ENCODE data around the gene NLN. TPM values are rescaled to one million over a fixed set of nuclear protein-coding genes. Genes with fewer than 3 reads are reported as not detected.
A peak's percentile ranks its signal among the peaks of the same experiment; 100 is the strongest.

Gene NLN
- total RNA-seq, 4 donors from 2014 or later: 8.7 to 17.5 (median 13.1) TPM

DNA sequence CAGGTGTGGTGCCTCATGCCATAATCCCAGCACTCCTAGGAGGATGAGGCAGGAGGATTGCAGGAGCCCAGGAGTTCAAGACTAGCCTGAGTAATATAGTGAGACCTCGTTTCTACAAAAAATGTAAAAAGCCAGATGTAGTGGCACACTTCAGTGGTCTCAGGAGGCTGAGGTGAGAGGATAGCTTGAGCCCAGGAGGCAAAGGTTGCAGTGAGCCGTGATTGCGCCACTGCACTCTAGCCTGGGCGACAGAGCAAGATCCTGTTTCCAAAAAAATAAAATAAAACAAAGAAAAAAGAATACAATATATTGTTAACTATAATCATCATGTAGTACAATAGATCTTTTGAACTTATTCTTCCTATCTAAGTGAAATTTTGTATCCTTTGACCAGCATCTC, 16.3 kb downstream of the NLN start:
- 78 to 82% methylated on average over 4 of the region's 4 CpGs for WGBS, 2 donors

DNA sequence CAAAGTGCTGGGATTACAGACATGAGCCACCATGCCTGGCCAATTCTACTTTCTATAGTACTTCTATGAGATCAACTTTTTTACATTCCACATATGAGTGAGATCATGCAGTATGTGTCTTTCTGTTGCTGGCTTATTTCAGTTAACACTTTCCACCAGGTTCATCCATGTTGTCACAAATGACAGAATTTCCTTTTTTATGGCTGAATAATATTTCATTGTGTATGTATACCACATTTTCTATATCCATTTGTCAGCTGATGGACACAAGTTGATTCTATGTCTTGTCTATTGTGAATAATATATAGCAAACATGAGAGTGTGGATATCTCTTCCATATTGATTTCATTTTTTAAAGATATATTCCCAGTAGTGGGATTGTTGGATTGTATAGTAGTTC, 17.2 kb downstream of the NLN start:
- Histone ChIP-seq H3K36me3 (no peaks in the 10 kb centered on the region), H3K27me3 (no peaks in the 10 kb centered on the region), H3K27ac (no peak overlapping the region), H3K9me3 (no peaks in the 10 kb centered on the region), H3K4me1 (no peaks in the 10 kb centered on the region), H3K4me3 (replicated peaks in 1 of 3) (no peak overlapping the region)
- intact Hi-C loops (cut with DNase I): no loop called here
- no peak for DNase-seq
- TF ChIP-seq, protein P1, sequence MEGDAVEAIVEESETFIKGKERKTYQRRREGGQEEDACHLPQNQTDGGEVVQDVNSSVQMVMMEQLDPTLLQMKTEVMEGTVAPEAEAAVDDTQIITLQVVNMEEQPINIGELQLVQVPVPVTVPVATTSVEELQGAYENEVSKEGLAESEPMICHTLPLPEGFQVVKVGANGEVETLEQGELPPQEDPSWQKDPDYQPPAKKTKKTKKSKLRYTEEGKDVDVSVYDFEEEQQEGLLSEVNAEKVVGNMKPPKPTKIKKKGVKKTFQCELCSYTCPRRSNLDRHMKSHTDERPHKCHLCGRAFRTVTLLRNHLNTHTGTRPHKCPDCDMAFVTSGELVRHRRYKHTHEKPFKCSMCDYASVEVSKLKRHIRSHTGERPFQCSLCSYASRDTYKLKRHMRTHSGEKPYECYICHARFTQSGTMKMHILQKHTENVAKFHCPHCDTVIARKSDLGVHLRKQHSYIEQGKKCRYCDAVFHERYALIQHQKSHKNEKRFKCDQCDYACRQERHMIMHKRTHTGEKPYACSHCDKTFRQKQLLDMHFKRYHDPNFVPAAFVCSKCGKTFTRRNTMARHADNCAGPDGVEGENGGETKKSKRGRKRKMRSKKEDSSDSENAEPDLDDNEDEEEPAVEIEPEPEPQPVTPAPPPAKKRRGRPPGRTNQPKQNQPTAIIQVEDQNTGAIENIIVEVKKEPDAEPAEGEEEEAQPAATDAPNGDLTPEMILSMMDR (IDR thresholded peaks at IDR 0.05): no peak
- TF ChIP-seq POLR2A (IDR thresholded peaks at IDR 0.05): no peak

More for the DNA sequence above, 16.3 kb downstream of the NLN start:
- no peak overlapping the region for H3K4me3 ChIP-seq (replicated peaks in 1 of 3)
- TF ChIP-seq POLR2A (IDR thresholded peaks at IDR 0.05): no peak
- TF ChIP-seq, protein P1 (IDR thresholded peaks at IDR 0.05): no peak
- H3K9me3 ChIP-seq: no peaks in the 10 kb centered on the region
- no peak for DNase-seq
- H3K36me3 ChIP-seq: no peaks in the 10 kb centered on the region
- no peaks in the 10 kb centered on the region for H3K27me3 ChIP-seq
- no peaks in the 10 kb centered on the region for H3K4me1 ChIP-seq
- H3K27ac ChIP-seq: no peak overlapping the region
- intact Hi-C loops (cut with DNase I): no loop called here

DNA sequence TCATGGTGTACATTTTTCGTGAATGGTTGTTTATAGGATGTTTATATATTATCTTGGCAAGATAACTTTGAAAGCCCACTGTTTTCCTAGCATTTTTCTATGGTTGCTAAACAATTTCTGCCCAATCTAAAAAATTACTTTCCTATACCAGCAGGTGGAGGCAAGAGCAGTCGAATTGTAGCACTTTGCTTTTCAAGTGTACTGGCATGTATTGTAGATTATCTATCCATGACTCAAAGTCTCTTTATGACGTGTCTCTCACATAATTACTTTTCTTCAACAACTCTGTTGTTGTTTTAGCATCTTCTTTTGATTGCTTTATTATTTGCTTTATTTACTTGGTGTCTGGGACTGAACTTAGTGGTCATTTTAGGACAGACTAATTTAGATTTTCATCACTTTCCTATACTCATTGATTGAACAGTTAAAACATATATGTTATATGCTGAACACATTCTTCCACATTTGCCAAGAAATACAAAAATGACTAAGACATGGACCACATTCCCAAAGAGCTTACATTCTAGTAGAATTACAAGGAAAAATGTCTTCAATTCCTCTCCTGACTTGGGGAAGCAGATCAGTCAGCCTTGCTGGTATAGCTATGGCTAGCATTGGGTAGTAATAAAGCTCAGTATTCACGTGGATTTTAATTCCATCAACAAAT, 20.7 kb downstream of the NLN start:
- no peaks in the 10 kb centered on the region for H3K36me3 ChIP-seq
- DNase-seq: no peak
- 31 to 36% methylated on average over 4 of the region's 4 CpGs for WGBS, 2 donors
- H3K27me3 ChIP-seq: no peaks in the 10 kb centered on the region
- no peaks in the 10 kb centered on the region for H3K9me3 ChIP-seq
- H3K27ac ChIP-seq: no peak overlapping the region
- H3K4me3 ChIP-seq (replicated peaks in 1 of 3): no peak overlapping the region
- TF ChIP-seq POLR2A (IDR thresholded peaks at IDR 0.05): no peak
- TF ChIP-seq, protein P1 (IDR thresholded peaks at IDR 0.05): peak; percentile 25 to 75 (median 48)
- H3K4me1 ChIP-seq: peaks cover 0 to 4% of the 10 kb centered on the region in 2 donors
- intact Hi-C loops (cut with DNase I): no loop called here

DNA sequence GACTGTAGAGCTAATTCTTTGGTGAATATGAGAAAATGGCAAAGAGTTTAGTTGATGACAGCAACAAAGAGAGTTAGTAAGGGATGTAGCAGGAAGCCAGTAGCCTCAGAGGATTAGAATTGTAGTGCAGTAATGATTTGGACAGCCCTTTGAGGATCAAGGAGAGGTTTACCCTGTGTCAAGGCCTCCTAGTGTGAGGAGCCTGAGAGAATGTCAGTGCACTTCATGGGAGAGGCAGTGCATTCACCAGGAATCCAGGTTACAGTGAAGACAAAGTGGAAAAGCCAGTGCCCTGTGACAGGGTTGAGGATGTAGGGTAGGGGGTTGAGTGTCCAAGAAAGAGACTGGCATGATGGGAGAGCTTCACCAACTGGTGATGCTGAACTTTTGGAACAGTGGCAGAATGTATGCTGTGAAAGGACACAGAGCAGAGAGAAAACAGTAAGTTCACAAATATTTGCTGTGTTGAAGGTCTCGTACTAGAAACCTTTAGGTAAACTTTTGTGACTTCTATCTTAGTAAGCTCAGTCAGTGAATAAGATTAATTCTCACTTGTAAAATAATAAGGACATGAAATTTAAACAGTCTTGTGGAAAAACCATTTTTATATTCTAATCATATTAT, 27.3 kb downstream of the NLN start:
- intact Hi-C loops (cut with DNase I): no loop called here
- no peak for DNase-seq
- Histone ChIP-seq H3K4me3 (replicated peaks in 1 of 3) (no peak overlapping the region), H3K9me3 (no peaks in the 10 kb centered on the region), H3K27me3 (no peaks in the 10 kb centered on the region), H3K4me1 (peaks cover 0 to 4% of the 10 kb centered on the region in 2 donors), H3K36me3 (no peaks in the 10 kb centered on the region), H3K27ac (no peak overlapping the region)
- WGBS, 2 donors: 97% methylated on average over 1 of the region's 1 CpG
- TF ChIP-seq POLR2A (IDR thresholded peaks at IDR 0.05): no peak
- TF ChIP-seq, protein P1 (IDR thresholded peaks at IDR 0.05): no peak

DNA sequence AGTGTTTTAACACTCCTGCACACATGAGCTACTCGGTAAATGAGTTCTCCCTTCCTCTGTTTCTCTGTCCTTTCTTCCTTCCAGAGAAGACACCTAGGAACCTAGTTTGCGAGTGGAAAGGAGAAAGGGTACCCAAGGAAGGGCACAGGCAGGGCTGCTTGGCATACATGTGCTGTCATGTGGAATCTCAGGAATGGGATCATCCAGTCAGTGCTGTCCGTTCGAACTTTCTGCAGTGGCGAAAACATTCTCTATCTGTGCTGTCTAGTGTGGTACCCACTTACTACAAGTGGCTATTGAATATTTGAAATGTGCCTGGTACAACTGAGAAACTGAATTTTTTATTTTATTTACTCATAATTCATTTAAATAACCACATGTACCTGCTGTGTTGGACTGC, 28.0 kb downstream of the NLN start:
- H3K27ac ChIP-seq: no peak overlapping the region
- H3K27me3 ChIP-seq: no peaks in the 10 kb centered on the region
- intact Hi-C loops (cut with DNase I): no loop called here
- H3K4me3 ChIP-seq (replicated peaks in 1 of 3): no peak overlapping the region
- no peak for TF ChIP-seq POLR2A (IDR thresholded peaks at IDR 0.05)
- TF ChIP-seq, protein P1 (IDR thresholded peaks at IDR 0.05): no peak
- no peak for DNase-seq
- 83% methylated on average over 5 of the region's 5 CpGs for WGBS, 2 donors
- no peaks in the 10 kb centered on the region for H3K9me3 ChIP-seq
- H3K4me1 ChIP-seq: peaks cover 0 to 2% of the 10 kb centered on the region in 2 donors
- no peaks in the 10 kb centered on the region for H3K36me3 ChIP-seq

Measured in thyroid gland (tissue), 4 donors.